ENCODE measurements around the gene KIF23. TPM values are rescaled to one million over a fixed set of nuclear protein-coding genes. Genes with fewer than 3 reads are reported as not detected.
A peak's percentile ranks its signal among the peaks of the same experiment; 100 is the strongest.

KIF23 gene
- total and polyA plus RNA-seq, 2 experiments from 2014 or later = 52.9 to 103 TPM

GRCh38 chr15:69393831-69394491, 20.2 kb upstream of the KIF23 start:
- Mint-ChIP-seq H3K9me3 (no peaks in the 10 kb centered on the region; the same call in 2 of the 3 replicates), H3K36me3 (ENCODE audit: low read depth) (no peaks in the 10 kb centered on the region; the same call in 2 of the 3 replicates), H3K27ac (no peak overlapping the region), H3K4me3 (no peak overlapping the region; the same call in 2 of the 3 replicates), H3K27me3 (ENCODE audit: insufficient read depth, low read depth, poor library complexity) (peaks cover 12% of the 10 kb centered on the region), H3K4me1 (peaks cover 25% of the 10 kb centered on the region)
- Histone ChIP-seq H3K4me3 (no peak overlapping the region), H2AFZ (0 out of 2 replicates have a peak overlapping the region, but pooled peaks have one; percentile 4), H3K27ac (ENCODE audit: low read depth) (no peak overlapping the region), H4K20me1 (replicated peaks; ENCODE audit: insufficient read depth) (no peaks in the 10 kb centered on the region), H3K4me2 (peak overlapping the region; percentile 7; the same call in 1 of the 2 replicates), H3K79me2 (replicated peaks; ENCODE audit: insufficient read depth) (no peaks in the 10 kb centered on the region), H3K36me3 (ENCODE audit: insufficient read depth) (no peaks in the 10 kb centered on the region), H3F3A (replicated peaks; ENCODE audit: low read depth) (no peaks in the 10 kb centered on the region), H3K9me2 (ENCODE audit: insufficient read depth) (no peaks in the 10 kb centered on the region), H3K27me3 (ENCODE audit: insufficient read depth) (no peaks in the 10 kb centered on the region), H3K4me1 (ENCODE audit: insufficient read depth) (peaks cover 12% of the 10 kb centered on the region; the same call in 1 of the 2 replicates)
- no peak for DNase-seq (ENCODE audit: low spot score)
- no peak for TF ChIP-seq POLR2AphosphoS5 (IDR thresholded peaks at IDR 0.05; ENCODE audit: low read depth)
- TF ChIP-seq ZNF114 (CRISPR knock-in tag; IDR thresholded peaks at IDR 0.05) = no peak
- TF ChIP-seq CTCF (conservative IDR thresholded peaks at IDR 0.05; ENCODE audit: low read depth in 2 of 2) = no peak
- no peak for TF ChIP-seq JUNB (IDR thresholded peaks at IDR 0.05; ENCODE audit: unreplicated experiment)
- no peak for TF ChIP-seq REST (IDR thresholded peaks at IDR 0.05; ENCODE audit: unreplicated experiment)
- TF ChIP-seq ETS1 (IDR thresholded peaks at IDR 0.05) = no peak
- TF ChIP-seq NANOG (IDR thresholded peaks at IDR 0.05; ENCODE audit: borderline replicate concordance) = no peak
- TF ChIP-seq ZNF462 (CRISPR knock-in tag; IDR thresholded peaks at IDR 0.05) = no peak
- no peak for TF ChIP-seq STAT1 (IDR thresholded peaks at IDR 0.05; ENCODE audit: unreplicated experiment)
- no peak for TF ChIP-seq EZH2 (IDR thresholded peaks at IDR 0.05; ENCODE audit: low read depth, unreplicated experiment)
- no peak for TF ChIP-seq CREB1 (CRISPR knock-in tag; IDR thresholded peaks at IDR 0.05; ENCODE audit: low read depth)
- TF ChIP-seq EZH2phosphoT487 (IDR thresholded peaks at IDR 0.05; ENCODE audit: unreplicated experiment) = no peak
- no peak for TF ChIP-seq ZNF331 (CRISPR knock-in tag; IDR thresholded peaks at IDR 0.05; ENCODE audit: low read depth)
- peak; percentile 15 for ATAC-seq

Data from GM23338 (cell line).